Measurements from ENCODE around the gene PSMD5. TPM values are rescaled to one million over a fixed set of nuclear protein-coding genes. Genes with fewer than 3 reads are reported as not detected.

The PSMD5 gene
- total and polyA plus RNA-seq, 2 donors (not counting 1 experiment from before 2014, with no cell fraction given): 33.9 to 48.3 TPM

GRCh38 chr9:120801441-120801840 is 41.3 kb downstream of the PSMD5 start:
- no peak overlapping the region for H2AFZ ChIP-seq (ENCODE audit: low read length)
- H3K36me3 ChIP-seq (ENCODE audit: control insufficient read depth, insufficient read depth, low read length): no peaks in the 10 kb centered on the region
- TF ChIP-seq CTCF (conservative IDR thresholded peaks at IDR 0.05 in 1 of 2, IDR thresholded peaks at IDR 0.05 in 1 of 2; ENCODE audit: low read depth in 1 of 2, low read length in 2 of 2) (no peak), EZH2 (IDR thresholded peaks at IDR 0.05; ENCODE audit: low read length, missing control alignments) (no peak)
- H3K4me1 ChIP-seq (ENCODE audit: control insufficient read depth, extremely low read depth, insufficient read depth, low read length): no peaks in the 10 kb centered on the region
- no peak for DNase-seq (ENCODE audit: low read depth in 2 of 2)
- no peak overlapping the region for H3K9ac ChIP-seq (ENCODE audit: insufficient read depth, low read length)
- H3K9me3 ChIP-seq (ENCODE audit: control insufficient read depth, insufficient read depth, low read depth, low read length): no peaks in the 10 kb centered on the region
- H3K27me3 ChIP-seq (ENCODE audit: control insufficient read depth, insufficient read depth, low read length): no peaks in the 10 kb centered on the region
- H3K4me2 ChIP-seq (ENCODE audit: extremely low read depth, insufficient read depth, low read length): no peak overlapping the region
- no peaks in the 10 kb centered on the region for H3K79me2 ChIP-seq (ENCODE audit: control insufficient read depth, insufficient read depth, low read length)
- no peak overlapping the region for H3K27ac ChIP-seq (ENCODE audit: insufficient read depth, low read length)
- no peak overlapping the region for H3K4me3 ChIP-seq (replicated peaks in 1 of 4; ENCODE audit: control extremely low read depth in 1 of 4, insufficient read depth in 1 of 4, low read depth in 3 of 4, low read length in 4 of 4)
- no peaks in the 10 kb centered on the region for H4K20me1 ChIP-seq (ENCODE audit: control insufficient read depth, extremely low read depth, insufficient read depth, low read length)

GRCh38 chr9:120792898-120793765 is 49.6 kb downstream of the PSMD5 start, which contains the start of gene FBXW2:
FBXW2 (minus strand) TSS chr9:120793416; CDS start chr9:120788258, 5,158 bp downstream.
- H3K79me2 ChIP-seq (ENCODE audit: control insufficient read depth, insufficient read depth, low read length): peaks cover 39% of the 10 kb centered on the region
- H2AFZ ChIP-seq (ENCODE audit: low read length): peak within 1 kb of the TSS; percentile 91
- H3K36me3 ChIP-seq (ENCODE audit: control insufficient read depth, insufficient read depth, low read length): peaks cover 2% of the 10 kb centered on the region
- H4K20me1 ChIP-seq (ENCODE audit: control insufficient read depth, extremely low read depth, insufficient read depth, low read length): no peaks in the 10 kb centered on the region
- H3K9me3 ChIP-seq (ENCODE audit: control insufficient read depth, insufficient read depth, low read depth, low read length): no peaks in the 10 kb centered on the region
- H3K4me3 ChIP-seq (replicated peaks in 1 of 4; ENCODE audit: control extremely low read depth in 1 of 4, insufficient read depth in 1 of 4, low read depth in 3 of 4, low read length in 4 of 4): peak within 1 kb of the TSS; percentile 81 to 97 (median 94)
- peak; percentile 90 to 91 for DNase-seq (ENCODE audit: low read depth in 2 of 2)
- peaks cover 4% of the 10 kb centered on the region for H3K4me1 ChIP-seq (ENCODE audit: control insufficient read depth, extremely low read depth, insufficient read depth, low read length)
- peak within 1 kb of the TSS; percentile 79 for H3K9ac ChIP-seq (ENCODE audit: insufficient read depth, low read length)
- TF ChIP-seq CTCF (conservative IDR thresholded peaks at IDR 0.05 in 1 of 2, IDR thresholded peaks at IDR 0.05 in 1 of 2; ENCODE audit: low read depth in 1 of 2, low read length in 2 of 2) (no peak), EZH2 (IDR thresholded peaks at IDR 0.05; ENCODE audit: low read length, missing control alignments) (no peak)
- peak within 1 kb of the TSS; percentile 82 for H3K27ac ChIP-seq (ENCODE audit: insufficient read depth, low read length)
- peak within 1 kb of the TSS; percentile 96 for H3K4me2 ChIP-seq (ENCODE audit: extremely low read depth, insufficient read depth, low read length)
- H3K27me3 ChIP-seq (ENCODE audit: control insufficient read depth, insufficient read depth, low read length): no peaks in the 10 kb centered on the region

- H3K4me1 ChIP-seq (ENCODE audit: control insufficient read depth, extremely low read depth, insufficient read depth, low read length): peaks cover 4% of the 10 kb centered on the region
- H3K9ac ChIP-seq (ENCODE audit: insufficient read depth, low read length): no peak overlapping the region
- no peak overlapping the region for H3K4me2 ChIP-seq (ENCODE audit: extremely low read depth, insufficient read depth, low read length)
- no peaks in the 10 kb centered on the region for H4K20me1 ChIP-seq (ENCODE audit: control insufficient read depth, extremely low read depth, insufficient read depth, low read length)
- TF ChIP-seq CTCF (conservative IDR thresholded peaks at IDR 0.05 in 1 of 2, IDR thresholded peaks at IDR 0.05 in 1 of 2; ENCODE audit: low read depth in 1 of 2, low read length in 2 of 2): no peak
- no peak for TF ChIP-seq EZH2 (IDR thresholded peaks at IDR 0.05; ENCODE audit: low read length, missing control alignments)
- DNase-seq (ENCODE audit: low read depth in 2 of 2): peak in 1 of 2 donors; percentile 40
- H3K27me3 ChIP-seq (ENCODE audit: control insufficient read depth, insufficient read depth, low read length): no peaks in the 10 kb centered on the region
- peaks cover 4% of the 10 kb centered on the region for H3K36me3 ChIP-seq (ENCODE audit: control insufficient read depth, insufficient read depth, low read length)
- no peak overlapping the region for H3K27ac ChIP-seq (ENCODE audit: insufficient read depth, low read length)
- no peaks in the 10 kb centered on the region for H3K9me3 ChIP-seq (ENCODE audit: control insufficient read depth, insufficient read depth, low read depth, low read length)
- H3K4me3 ChIP-seq (replicated peaks in 1 of 4; ENCODE audit: control extremely low read depth in 1 of 4, insufficient read depth in 1 of 4, low read depth in 3 of 4, low read length in 4 of 4): no peak overlapping the region
- no peak overlapping the region for H2AFZ ChIP-seq (ENCODE audit: low read length)
- H3K79me2 ChIP-seq (ENCODE audit: control insufficient read depth, insufficient read depth, low read length): peaks cover 48% of the 10 kb centered on the region
Observed at GRCh38 chr9:120791161-120791560, 51.6 kb downstream of the PSMD5 start.

All from fibroblast of lung (primary cell).